A549 treated with dexamethasone at 1 μM for 4 hours (cell line): Measurements from ENCODE around the gene DYDC1. TPM values are rescaled to one million over a fixed set of nuclear protein-coding genes. Genes with fewer than 3 reads are reported as not detected.

Experiments
- total RNA-seq: library from RNA; stranded (reverse); fragments of 200-300 nt; extraction: Qiagen RNA extraction; gene quantifications from 5 replicates; pipeline ENCODE4 v1.2.3, GENCODE V29; 2022

DYDC1 gene
- total RNA-seq = not detected in 5 replicates

DNA sequence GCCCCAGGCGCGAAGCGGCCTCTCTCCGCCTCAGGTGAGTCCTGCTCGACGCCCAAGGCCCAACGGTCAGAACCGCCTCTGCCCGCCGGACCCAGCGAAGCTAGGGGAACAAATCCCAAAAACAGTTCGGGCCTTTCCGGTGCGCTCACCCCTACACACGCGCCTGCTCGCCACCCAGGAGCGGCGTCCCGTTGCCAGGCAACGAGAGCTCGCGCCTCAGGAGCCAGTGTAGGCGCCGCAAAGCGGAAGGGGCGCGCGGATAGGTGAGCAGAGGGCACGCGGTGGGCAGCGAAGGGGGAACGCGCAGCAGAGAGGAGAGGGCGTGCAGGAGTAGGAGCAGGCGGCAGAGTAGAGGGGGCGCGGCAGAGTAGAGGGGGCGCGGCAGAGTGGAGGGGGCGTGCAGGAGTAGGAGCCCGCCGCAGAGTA lies at the start of gene DYDC1, which contains the start of gene DYDC2:
Gene DYDC1 (minus strand): TSS at position 193 of the 426 bp plus-strand sequence. CDS start 4,154 bp downstream, outside the sequence.
Gene DYDC2 (plus strand): TSS at position 219 of the 426 bp plus-strand sequence. CDS start 5,663 bp downstream, outside the sequence.

DNA sequence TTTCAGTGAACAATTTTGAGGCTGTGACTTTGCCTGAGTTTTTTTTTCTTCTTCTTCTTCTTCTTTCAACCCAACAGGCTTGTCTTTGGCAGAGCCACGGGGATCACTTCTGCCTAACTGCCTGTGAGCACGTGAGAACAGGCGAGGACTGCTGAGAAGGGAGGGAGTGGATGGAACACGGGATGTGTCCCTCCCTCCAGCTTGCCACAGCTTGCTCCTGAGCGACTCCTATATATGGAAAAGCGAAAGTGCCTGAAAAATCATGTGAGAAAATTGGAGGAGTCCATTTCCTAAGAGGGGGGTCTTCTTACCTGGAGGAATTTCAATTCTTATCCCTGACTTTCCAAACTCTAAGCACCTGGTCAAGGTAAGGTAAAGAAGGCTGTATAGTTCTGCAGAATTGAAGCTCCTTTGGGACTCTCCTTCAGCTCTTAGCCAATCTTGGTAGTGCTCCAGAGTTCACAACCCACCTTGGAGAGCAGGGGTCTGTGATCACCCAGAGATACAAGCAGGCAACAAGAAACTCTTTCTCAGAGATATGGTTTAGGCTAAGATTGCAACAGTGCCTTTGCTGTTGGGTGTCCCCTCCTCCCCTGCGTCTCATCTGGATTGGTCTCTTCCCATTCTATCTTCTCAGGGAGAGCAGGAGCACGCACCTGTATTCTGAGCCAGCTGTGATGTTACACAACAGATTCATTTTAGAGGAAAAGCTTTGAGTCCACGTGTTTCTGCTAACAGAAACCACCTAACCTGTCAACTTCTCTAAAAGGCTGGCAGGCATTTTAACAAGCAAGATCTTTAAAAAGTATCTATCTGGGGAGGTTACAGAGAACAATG lies 66.9 kb downstream of the DYDC1 start, which contains the start of gene MAT1A:
Gene MAT1A (minus strand): TSS at position 208 of the 837 bp plus-strand sequence. CDS start 235 bp downstream, outside the sequence.

Other genes with a start within 250 kb of the DYDC1 start
- 0.29 TPM in 1 of 5 replicates, not detected in the others for gene PLAC9, start 224.0 kb downstream of the DYDC1 start, total RNA-seq
- gene ANXA11, start 151.2 kb downstream of the DYDC1 start, total RNA-seq = 181 to 239 TPM (median 229 TPM) in 5 replicates
- 0.04 to 0.11 TPM (median 0.04 TPM) in 5 replicates for gene MAT1A, start 67.1 kb downstream of the DYDC1 start, total RNA-seq
- 0.05 to 0.06 TPM in 2 of 5 replicates, not detected in the others for gene DYDC2, start within 50 bp of the DYDC1 start, total RNA-seq
- 43.9 to 47.6 TPM (median 45.0 TPM) in 5 replicates for gene PRXL2A, start 51.8 kb upstream of the DYDC1 start, total RNA-seq
- 89.2 to 130 TPM (median 126 TPM) in 5 replicates for gene TSPAN14, start 97.6 kb upstream of the DYDC1 start, total RNA-seq
- gene SH2D4B, start 181.1 kb upstream of the DYDC1 start, total RNA-seq = 0.05 to 0.19 TPM (median 0.07 TPM) in 5 replicates